NOMO-1 treated with DMSO at 0.1 percent for 48 hours (cell line): Measurements from ENCODE around the gene P2RY2.
A peak's percentile ranks its signal among the peaks of the same experiment; 100 is the strongest.
"Not testable (repeated sequence)": the region's sequence is repeated elsewhere in the genome, so short reads cannot be mapped to it uniquely, and the experiment has no call there.

Experiments used
- DNase-seq: peaks from one replicate; lab custom pipeline; 2025; ENCODE audit not compliant: unreplicated experiment; lab: John Stamatoyannopoulos, UW

The P2RY2 gene

DNA sequence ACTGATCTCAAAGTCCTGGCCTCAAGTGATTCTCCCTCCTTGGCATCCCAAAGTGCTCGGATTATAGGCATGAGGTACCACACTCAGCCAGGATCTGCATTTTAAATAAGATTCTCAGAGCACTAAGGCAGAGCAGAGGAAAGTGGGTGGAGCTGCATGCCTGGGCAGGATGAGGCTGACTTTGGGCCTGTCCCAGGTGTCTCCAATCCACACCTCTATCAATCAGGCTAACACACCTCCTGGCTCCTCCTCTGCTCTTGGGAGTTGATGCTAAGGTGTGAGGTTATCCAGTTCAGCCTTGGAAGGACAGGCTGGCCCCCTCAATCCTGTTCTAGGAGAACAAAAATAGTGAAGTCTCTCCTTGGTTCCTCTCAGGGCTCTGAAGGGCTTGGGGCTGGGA is 30.2 kb upstream of the P2RY2 start:
- DNase-seq: no peak

GRCh38 chr11:73188301-73188700 is 29.8 kb upstream of the P2RY2 start:
- DNase-seq: no peak

- peak; percentile 99 for DNase-seq
Measured at GRCh38 chr11:73189315-73189714, 28.8 kb upstream of the P2RY2 start.

- DNase-seq: no peak
Measured at GRCh38 chr11:73189723-73190556, 28.1 kb upstream of the P2RY2 start.

DNA sequence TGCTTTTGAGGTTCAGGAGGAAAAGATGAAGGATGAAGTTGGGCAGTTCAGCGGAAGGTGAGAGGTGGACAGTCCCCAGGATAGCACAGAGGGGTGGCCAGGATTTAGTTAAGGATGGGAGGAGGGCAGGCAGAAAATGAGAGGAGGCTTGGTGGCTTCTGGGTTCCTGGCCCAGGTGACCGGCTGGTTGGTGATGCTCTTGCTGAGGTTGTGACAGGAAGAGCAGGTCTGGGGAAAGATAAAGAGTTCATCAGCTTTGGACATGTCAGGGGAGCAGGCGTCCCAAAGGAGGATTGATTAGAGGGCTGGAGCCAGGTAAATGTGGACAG is 27.6 kb upstream of the P2RY2 start:
- DNase-seq: no peak

- no peak for DNase-seq
Measured at GRCh38 chr11:73191151-73191550, 26.9 kb upstream of the P2RY2 start.

GRCh38 chr11:73192272-73192671 is 25.8 kb upstream of the P2RY2 start:
- no peak for DNase-seq

DNA sequence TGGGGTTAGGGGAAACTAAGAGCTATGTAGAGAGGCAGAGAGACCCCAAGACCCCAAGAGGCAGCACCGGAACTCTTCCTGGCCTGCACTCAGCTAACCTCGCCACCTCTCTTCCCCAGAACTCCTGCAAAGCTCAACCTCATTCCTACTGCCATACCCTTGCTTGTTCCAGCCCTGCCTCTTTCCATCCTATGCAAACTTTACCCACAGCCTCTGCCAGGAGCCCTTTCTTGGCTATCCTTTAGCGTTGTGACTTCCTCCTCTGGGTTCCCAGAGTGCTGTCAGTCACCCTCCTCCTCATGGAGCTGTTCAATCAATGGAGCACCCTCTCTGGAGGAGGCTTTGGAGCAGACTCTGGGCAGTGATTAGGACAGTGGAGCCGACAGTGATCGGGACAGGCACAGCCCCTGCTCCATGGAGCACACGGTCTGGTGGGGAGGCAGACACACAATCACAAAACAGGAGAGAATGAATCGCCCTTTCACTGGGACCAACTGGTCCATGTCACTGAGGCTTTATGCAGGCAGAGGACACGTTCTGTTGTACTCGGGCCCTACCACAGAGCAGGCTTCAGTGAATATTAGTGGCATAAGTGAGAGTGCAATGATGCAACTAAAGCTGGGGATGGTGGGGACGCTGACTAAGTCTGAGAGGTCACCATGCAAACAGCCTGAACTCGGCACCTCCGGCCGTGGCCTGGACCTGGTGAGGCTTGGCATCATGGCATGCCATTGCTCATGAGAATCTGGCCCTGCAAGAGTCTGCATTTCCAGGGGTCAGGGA is 24.6 kb upstream of the P2RY2 start:
- no peak for DNase-seq

DNA sequence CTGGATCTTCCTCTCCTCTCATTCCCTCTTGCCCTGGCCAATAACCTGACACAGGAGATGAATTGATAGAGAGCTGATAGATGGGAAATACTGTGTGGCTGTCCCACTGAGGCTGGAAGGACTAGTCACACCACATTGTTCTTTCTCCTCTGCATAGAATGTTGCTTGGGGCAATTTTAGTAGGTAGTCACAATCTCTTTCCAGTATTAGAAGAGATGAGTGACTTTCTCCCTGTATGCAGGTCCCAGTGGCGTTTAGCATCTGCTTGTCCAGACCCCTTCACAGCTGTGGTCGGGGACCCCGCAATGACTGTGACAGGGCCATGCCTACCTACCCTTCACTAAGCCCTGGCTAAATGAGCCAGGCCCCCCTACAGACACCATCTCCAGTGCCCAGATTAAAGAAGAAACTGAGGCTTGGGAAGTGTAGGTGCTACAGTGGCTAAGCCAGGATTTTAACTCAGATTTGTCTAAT is 24.0 kb upstream of the P2RY2 start:
- no peak for DNase-seq

GRCh38 chr11:73194593-73194992 is 23.5 kb upstream of the P2RY2 start:
- no peak for DNase-seq

DNA sequence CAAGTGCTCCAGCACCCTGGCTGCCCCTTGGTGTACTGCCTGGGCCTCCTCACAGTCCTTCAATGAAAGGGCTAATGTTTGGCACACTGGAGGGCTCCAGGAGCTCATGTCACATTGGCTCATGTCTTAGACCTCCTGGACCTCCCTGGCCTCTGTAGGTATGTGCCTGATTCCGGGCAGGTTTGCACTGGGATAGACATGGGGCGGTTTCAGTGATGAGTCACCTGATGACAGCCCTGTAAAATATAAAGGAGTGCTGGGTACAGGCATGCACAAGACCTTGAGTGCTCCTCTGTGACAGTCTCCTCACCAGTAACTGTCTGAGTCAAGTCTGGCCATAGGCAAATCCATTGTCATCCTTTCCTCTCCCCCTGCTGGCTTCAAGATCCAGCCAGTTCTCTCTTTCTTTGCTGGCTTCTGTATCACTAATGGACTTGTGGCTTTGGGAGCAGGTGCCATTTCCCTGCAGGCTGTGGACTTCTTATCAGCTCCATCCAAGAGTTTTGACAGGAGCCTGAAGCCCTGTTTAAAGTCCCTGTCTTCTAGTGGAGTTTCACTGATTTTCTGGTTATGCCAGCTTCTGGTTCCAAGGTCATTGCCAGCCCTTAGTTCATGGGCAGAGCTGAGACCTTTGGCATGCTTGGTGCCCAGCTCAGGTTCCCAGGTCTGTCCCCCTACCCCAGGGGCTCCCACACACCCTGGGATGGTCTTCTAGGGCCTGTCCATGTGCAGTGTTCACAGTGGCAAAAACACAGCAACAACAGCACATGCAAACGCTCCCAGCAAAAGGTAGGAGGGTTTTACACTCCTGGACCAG is 22.7 kb upstream of the P2RY2 start:
- DNase-seq: no peak

DNA sequence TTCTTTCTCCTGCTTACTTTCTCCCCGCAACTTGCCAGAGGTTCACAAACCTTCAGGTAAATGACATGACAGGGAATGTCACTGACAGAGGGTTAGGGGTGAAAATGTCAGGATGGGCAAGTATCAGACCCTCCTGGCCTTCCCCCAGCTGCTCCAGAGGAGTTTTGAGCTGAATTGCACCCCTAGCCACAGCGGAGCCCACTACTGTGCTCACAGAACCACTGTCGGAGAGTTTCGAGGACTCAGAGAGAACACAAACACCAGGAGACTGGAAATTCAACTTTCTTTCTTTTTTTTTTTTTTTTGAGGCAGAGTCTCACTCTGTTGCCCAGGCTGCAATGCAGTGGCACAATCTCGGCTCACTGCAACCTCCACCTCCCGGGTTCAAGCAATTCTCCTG is 21.5 kb upstream of the P2RY2 start:
- no peak for DNase-seq

GRCh38 chr11:73197348-73197747 is 20.7 kb upstream of the P2RY2 start:
- no peak for DNase-seq

GRCh38 chr11:73197787-73198186 is 20.3 kb upstream of the P2RY2 start:
- DNase-seq: not testable (repeated sequence)

GRCh38 chr11:73198677-73199076 is 19.4 kb upstream of the P2RY2 start:
- DNase-seq: no peak

DNA sequence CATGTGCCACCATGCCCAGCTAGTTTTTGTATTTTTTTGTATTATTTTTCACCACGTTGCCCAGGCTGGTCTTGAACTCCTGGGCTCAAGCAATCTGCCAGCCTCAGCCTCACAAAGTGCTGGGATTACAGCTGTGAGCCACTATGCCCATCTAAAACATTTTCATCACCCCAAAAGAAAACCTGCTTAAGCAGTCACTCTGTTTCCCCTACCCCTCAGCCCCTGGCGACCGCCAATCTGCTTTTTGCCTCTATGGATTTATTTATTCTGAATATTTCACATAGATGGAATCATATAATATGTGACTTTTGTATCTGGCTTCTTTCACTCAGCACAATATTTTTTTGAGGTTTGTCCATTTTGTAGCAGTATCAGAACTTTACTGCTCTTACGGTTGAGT is 18.6 kb upstream of the P2RY2 start:
- no peak for DNase-seq

DNA sequence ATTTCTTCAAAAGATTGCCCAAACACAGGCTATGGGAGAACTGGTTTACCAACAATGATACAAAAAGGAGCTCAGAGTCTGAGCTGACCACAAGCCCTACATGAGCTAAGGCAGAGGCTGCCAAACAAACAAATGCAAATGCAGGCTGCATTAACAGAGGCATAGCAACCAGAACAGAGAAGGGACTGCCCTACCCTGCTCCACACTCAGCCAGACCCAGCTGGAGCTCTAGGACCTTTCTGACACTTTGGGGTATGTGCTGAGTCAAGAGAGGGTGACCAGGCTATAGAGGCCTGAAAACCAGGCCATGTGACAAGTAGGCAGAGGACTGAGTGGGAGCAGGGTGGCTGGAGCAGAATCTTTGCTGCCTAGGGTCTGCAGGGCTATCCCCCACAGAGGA is 17.8 kb upstream of the P2RY2 start:
- no peak for DNase-seq

GRCh38 chr11:73201249-73201648 is 16.8 kb upstream of the P2RY2 start:
- no peak for DNase-seq

- peak; percentile 34 for DNase-seq
Measured at GRCh38 chr11:73201888-73202780, 15.9 kb upstream of the P2RY2 start.

DNA sequence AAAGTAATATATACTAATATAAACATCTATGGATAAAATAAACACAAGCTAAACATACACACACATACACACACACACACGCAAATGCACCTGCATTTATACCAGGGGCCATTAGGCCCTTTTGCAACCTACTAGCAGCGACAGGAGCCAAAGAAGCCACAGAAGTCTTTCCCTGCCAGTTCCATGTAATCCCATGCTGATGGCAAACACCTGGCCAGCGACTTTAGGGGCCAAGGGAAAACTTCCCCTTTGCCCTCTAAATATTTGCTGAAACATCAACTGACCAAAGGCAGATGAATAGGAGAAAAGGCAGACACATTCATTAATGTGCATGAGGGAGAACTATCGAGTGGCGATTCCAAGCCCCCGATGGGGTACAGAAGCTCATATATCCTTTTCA is 14.8 kb upstream of the P2RY2 start:
- DNase-seq: no peak

GRCh38 chr11:73203790-73204189 is 14.3 kb upstream of the P2RY2 start:
- no peak for DNase-seq
